ENCODE results near the gene SCFD2.

- no peak for TF ChIP-seq POLR2AphosphoS5 (IDR thresholded peaks at IDR 0.05; ENCODE audit: low read depth)
- TF ChIP-seq REST (IDR thresholded peaks at IDR 0.05; ENCODE audit: insufficient replicate concordance, low read depth) = no peak
- no peak for TF ChIP-seq CTCF (IDR thresholded peaks at IDR 0.05; ENCODE audit: insufficient read depth, low read length)
- no peak for TF ChIP-seq SPI1 (IDR thresholded peaks at IDR 0.05; ENCODE audit: borderline replicate concordance, low read depth)
Observed at GRCh38 chr4:53171797-53172196, 194.1 kb downstream of the SCFD2 start.

Measured in HL-60 (cell line).